Right lobe of liver (tissue), 6 donors: ENCODE measurements around the gene EOMES. TPM values are rescaled to one million over a fixed set of nuclear protein-coding genes. Genes with fewer than 3 reads are reported as not detected.

ENCODE experiments used
- ATAC-seq, 4 donors: fragments of 200-7000 bp; cut with Tn5 transposase; one replicate each; pipeline ENCODE4 v1.9.1; 2020; ENCODE audit warnings: mild to moderate bottlenecking in 4 of 4, moderate library complexity in 4 of 4
- DNase-seq, 3 donors: peaks; one replicate each; pipeline ENCODE4 v3.0.0-alpha.2; 2020
- H3K27ac ChIP-seq, 3 donors: fragments of 200-600 bp; one replicate each; pipeline ENCODE4 v1.8.0; 2022
- H3K27me3 ChIP-seq, 2 donors: fragments of 200-600 bp; one replicate each; pipeline ENCODE4 v1.8.0; 2022
- H3K36me3 ChIP-seq, 4 donors: fragments of 200-600 bp; sonication (generic) in 1 of 4; one replicate each; pipeline versions ENCODE4 v1.5.1 to v1.8.0; 2017 to 2022; ENCODE audit warnings: control low read depth in 1 of 4
- H3K4me1 ChIP-seq, 4 donors: fragments of 200-600 bp; sonication (generic) in 1 of 4; one replicate each; pipeline versions ENCODE4 v1.5.1 to v1.8.0; 2017 to 2022; ENCODE audit warnings: control low read depth in 1 of 4
- H3K4me3 ChIP-seq, 3 donors: fragments of 200-600 bp; one replicate each; pipeline ENCODE4 v1.8.0; 2022
- H3K9me3 ChIP-seq, 4 donors: fragments of 200-600 bp; sonication (generic) in 1 of 4; one replicate each; pipeline versions ENCODE4 v1.5.1 to v1.8.0; 2017 to 2022; ENCODE audit warnings: control low read depth in 1 of 4
- POLR2A ChIP-seq: fragments of 450-650 bp; IDR thresholded peaks from one replicate; pipeline ENCODE4 v1.6.1; 2017; ENCODE audit warnings: antibody characterized with exemption, mild to moderate bottlenecking
- WGBS: methylation state at CpG from one replicate; pipeline ENCODE4 v1.1.6; 2018; ENCODE audit warnings: low coverage, low lambda C conversion rate; ENCODE audit not compliant: insufficient coverage; ENCODE audit errors: missing lambda C conversion rate; 5-methylcytosine and 5-hydroxymethylcytosine counted together
- intact Hi-C, 2 donors: fragments of 100-400 bp; cut with DNase I; formaldehyde crosslinking; loops; one replicate each; pipeline versions ENCODE4 v1.11.2 to v1.14.1; 2022
- total RNA-seq, 6 experiments: library from RNA; depleted of rRNA in 2 of 6; stranded (reverse); fragments of >200 nt in 2 of 6; fragmentation: NEBNext Ultra II Directional in 3 of 6; extraction: Animal tissue kit (Norgen Biotek cat#: 25700) in 3 of 6; gene quantifications; one replicate each; pipeline versions ENCODE4 v1.1.0 to v1.2.4, GENCODE V29; 2016 to 2023
- TF ChIP-seq, protein P1 (sequence below), 4 donors: fragments of 200-600 bp in 3 of 4; fragments of 450-650 bp in 1 of 4; IDR thresholded peaks; one replicate each; pipeline versions ENCODE4 v1.5.1 to v1.8.0; 2016 to 2022; ENCODE audit warnings: antibody characterized with exemption in 4 of 4, mild to moderate bottlenecking in 2 of 4
- donor health status: DM: no; HTN: yes; CAD: no.
- donor health status: DM: no; HTN: no; CAD: no.
- donor health status: DM: no; HTN: no; CAD: no.
- donor health status: DM: no; HTN: yes; CAD: no.
- donor health status: DM: no; HTN: yes; CAD: no.

EOMES gene
- total RNA-seq, 6 experiments from 2014 or later, result 0.11 to 1.0 (median 0.33) TPM

DNA sequence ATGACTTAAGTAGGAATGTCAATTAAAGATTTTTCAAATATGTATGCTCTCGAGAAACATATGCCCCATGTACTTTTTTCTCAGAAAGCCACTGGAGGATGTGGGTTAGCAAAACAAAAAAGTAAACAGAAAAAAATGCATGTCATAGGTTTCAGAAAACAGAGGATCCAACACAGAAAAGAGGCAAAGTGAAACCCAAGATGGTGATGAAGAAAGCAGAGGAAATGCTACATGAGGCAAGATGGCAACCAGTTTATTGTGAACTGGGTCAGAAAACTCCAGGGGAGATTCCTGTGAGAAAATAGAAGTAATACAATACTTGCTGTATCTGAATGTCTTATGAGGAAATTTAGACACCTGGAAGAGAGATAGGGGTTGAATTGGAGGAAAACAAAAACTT, 30.8 kb upstream of the EOMES start:
- Histone ChIP-seq H3K36me3 (no peaks in the 10 kb centered on the region), H3K27me3 (no peaks in the 10 kb centered on the region), H3K4me3 (no peak overlapping the region), H3K27ac (no peak overlapping the region), H3K4me1 (no peaks in the 10 kb centered on the region), H3K9me3 (no peaks in the 10 kb centered on the region)
- WGBS, result 36% methylated on average over 1 of the region's 1 CpG
- no peak for ATAC-seq
- intact Hi-C loops, result no loop called here
- TF ChIP-seq, protein P1, sequence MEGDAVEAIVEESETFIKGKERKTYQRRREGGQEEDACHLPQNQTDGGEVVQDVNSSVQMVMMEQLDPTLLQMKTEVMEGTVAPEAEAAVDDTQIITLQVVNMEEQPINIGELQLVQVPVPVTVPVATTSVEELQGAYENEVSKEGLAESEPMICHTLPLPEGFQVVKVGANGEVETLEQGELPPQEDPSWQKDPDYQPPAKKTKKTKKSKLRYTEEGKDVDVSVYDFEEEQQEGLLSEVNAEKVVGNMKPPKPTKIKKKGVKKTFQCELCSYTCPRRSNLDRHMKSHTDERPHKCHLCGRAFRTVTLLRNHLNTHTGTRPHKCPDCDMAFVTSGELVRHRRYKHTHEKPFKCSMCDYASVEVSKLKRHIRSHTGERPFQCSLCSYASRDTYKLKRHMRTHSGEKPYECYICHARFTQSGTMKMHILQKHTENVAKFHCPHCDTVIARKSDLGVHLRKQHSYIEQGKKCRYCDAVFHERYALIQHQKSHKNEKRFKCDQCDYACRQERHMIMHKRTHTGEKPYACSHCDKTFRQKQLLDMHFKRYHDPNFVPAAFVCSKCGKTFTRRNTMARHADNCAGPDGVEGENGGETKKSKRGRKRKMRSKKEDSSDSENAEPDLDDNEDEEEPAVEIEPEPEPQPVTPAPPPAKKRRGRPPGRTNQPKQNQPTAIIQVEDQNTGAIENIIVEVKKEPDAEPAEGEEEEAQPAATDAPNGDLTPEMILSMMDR (IDR thresholded peaks at IDR 0.05), result no peak
- no peak for TF ChIP-seq POLR2A
- no peak for DNase-seq

DNA sequence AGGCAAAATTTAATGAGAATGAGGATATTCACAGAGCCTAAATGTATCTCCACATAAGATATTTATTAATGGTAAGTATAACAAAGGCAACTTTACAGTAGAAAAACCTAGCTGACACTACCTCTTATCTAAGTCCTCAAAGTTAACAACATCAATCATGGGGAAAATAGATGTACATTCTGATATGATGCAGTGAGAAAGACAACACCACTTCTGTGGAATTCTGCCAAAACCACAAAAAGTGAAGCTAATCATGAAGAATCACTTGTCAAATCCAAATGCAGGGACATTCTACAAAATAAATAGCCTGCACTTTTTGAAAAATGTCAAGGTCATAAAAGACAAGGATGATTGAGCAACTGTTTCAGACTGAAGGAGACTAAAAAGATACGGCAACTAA, 27.5 kb upstream of the EOMES start:
- H3K4me1 ChIP-seq, result no peaks in the 10 kb centered on the region
- TF ChIP-seq, protein P1 (IDR thresholded peaks at IDR 0.05), result no peak
- TF ChIP-seq POLR2A, result no peak
- WGBS, result 67% methylated on average over 1 of the region's 1 CpG
- no peaks in the 10 kb centered on the region for H3K9me3 ChIP-seq
- intact Hi-C loops, result no loop called here
- no peak overlapping the region for H3K27ac ChIP-seq
- DNase-seq (no peak), ATAC-seq (no peak)
- H3K27me3 ChIP-seq, result no peaks in the 10 kb centered on the region
- no peak overlapping the region for H3K4me3 ChIP-seq
- no peaks in the 10 kb centered on the region for H3K36me3 ChIP-seq

DNA sequence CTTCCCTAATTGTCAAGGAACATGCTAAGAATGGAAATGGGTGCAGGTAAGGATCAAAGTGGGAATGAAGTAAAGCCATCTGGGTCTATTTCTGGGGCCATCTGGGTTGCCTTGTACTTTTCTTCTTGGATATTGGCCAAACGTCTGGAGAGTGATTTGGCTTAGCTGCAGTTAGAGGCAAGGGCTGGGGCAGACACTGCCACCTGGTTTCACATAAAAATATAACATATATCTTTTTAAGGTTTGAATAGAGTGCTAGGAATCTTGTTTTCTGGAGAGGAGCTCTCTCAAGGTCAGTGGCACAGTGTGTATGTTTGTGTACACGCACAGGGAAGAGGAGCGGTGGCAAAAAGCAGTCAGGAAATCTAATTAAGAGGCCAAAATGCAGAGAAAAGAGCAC, 24.7 kb upstream of the EOMES start:
- DNase-seq (no peak), ATAC-seq (no peak)
- Histone ChIP-seq H3K27me3 (no peaks in the 10 kb centered on the region), H3K27ac (no peak overlapping the region), H3K36me3 (no peaks in the 10 kb centered on the region), H3K4me1 (no peaks in the 10 kb centered on the region), H3K9me3 (no peaks in the 10 kb centered on the region), H3K4me3 (no peak overlapping the region)
- WGBS, result 58% methylated on average over 3 of the region's 3 CpGs
- intact Hi-C loops, result no loop called here
- TF ChIP-seq, protein P1 (IDR thresholded peaks at IDR 0.05), result no peak
- no peak for TF ChIP-seq POLR2A

DNA sequence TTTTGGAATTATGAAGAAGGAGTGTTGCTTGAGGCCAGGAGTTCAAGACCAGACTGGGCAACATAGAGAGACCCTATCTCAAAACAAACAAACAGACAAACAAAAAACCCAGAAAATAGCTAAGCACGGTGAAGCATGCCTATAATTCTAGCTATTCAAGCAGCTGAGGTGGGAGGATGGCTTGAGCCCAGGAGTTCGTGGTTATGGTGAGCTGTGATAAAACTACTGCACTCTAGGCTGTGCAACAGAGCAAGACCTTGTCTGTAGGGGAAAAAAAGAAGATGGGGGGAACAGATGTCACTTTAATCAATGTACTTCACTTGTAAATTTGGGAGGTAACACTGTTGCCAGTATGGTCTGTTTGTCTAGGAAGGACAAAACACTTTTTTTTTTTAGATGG, 18.7 kb upstream of the EOMES start:
- Histone ChIP-seq H3K4me1 (no peaks in the 10 kb centered on the region), H3K27me3 (no peaks in the 10 kb centered on the region), H3K36me3 (no peaks in the 10 kb centered on the region), H3K9me3 (no peaks in the 10 kb centered on the region), H3K4me3 (no peak overlapping the region), H3K27ac (no peak overlapping the region)
- TF ChIP-seq, protein P1 (IDR thresholded peaks at IDR 0.05), result no peak
- no peak for TF ChIP-seq POLR2A
- DNase-seq (no peak), ATAC-seq (no peak)
- WGBS, result 39% methylated on average over 2 of the region's 2 CpGs
- intact Hi-C loops, result no loop called here

DNA sequence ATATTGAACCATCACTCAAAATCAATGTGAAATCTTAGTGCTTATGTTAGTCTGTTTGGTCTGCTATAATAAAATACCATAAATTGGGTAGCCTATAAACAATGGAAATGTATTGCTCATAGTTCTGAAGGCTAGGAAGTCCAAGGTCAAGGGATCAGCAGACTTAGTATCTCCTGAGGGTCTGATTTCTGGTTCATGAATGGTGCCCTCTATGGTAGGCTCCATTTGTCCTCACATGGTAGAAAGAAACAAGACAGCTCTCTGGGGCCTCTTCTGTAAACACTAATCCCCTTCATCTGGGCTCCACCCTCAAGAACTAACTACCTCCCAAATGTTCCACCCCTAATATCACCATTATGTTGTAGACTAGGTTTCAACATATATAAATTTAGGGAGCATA, 15.0 kb upstream of the EOMES start:
- H3K27ac ChIP-seq, result no peak overlapping the region
- no peaks in the 10 kb centered on the region for H3K27me3 ChIP-seq
- intact Hi-C loops, result no loop called here
- ATAC-seq (no peak), DNase-seq (no peak)
- no peak overlapping the region for H3K4me3 ChIP-seq
- H3K36me3 ChIP-seq, result no peaks in the 10 kb centered on the region
- H3K9me3 ChIP-seq, result no peaks in the 10 kb centered on the region
- no peaks in the 10 kb centered on the region for H3K4me1 ChIP-seq
- TF ChIP-seq, protein P1 (IDR thresholded peaks at IDR 0.05), result no peak
- TF ChIP-seq POLR2A, result no peak
